Esophagus muscularis mucosa (tissue), 4 donors: ENCODE measurements around the gene RAD51B.

Experiments
- EP300 ChIP-seq: sonication (generic); formaldehyde crosslinking; IDR thresholded peaks from one replicate; pipeline ENCODE4 v1.6.1; 2017; ENCODE audit warnings: antibody characterized with exemption
- POLR2A ChIP-seq: fragments of 450-650 bp; IDR thresholded peaks from one replicate; pipeline ENCODE4 v1.6.1; 2017; ENCODE audit warnings: antibody characterized with exemption, moderate library complexity, mild to moderate bottlenecking, low read depth
- POLR2AphosphoS5 ChIP-seq, 2 donors: sonication (generic); formaldehyde crosslinking; IDR thresholded peaks; one replicate each; pipeline ENCODE4 v1.6.1; 2017; ENCODE audit warnings: antibody characterized with exemption in 2 of 2
- TF ChIP-seq, protein P1 (sequence below), 3 experiments: fragments of 200-600 bp in 2 of 3; fragments of 450-650 bp in 1 of 3; sonication (generic) in 2 of 3; IDR thresholded peaks; one replicate each; pipeline ENCODE4 v1.5.1; 2017 to 2019; ENCODE audit warnings: antibody characterized with exemption in 3 of 3, mild to moderate bottlenecking in 2 of 3, moderate library complexity in 1 of 3

DNA sequence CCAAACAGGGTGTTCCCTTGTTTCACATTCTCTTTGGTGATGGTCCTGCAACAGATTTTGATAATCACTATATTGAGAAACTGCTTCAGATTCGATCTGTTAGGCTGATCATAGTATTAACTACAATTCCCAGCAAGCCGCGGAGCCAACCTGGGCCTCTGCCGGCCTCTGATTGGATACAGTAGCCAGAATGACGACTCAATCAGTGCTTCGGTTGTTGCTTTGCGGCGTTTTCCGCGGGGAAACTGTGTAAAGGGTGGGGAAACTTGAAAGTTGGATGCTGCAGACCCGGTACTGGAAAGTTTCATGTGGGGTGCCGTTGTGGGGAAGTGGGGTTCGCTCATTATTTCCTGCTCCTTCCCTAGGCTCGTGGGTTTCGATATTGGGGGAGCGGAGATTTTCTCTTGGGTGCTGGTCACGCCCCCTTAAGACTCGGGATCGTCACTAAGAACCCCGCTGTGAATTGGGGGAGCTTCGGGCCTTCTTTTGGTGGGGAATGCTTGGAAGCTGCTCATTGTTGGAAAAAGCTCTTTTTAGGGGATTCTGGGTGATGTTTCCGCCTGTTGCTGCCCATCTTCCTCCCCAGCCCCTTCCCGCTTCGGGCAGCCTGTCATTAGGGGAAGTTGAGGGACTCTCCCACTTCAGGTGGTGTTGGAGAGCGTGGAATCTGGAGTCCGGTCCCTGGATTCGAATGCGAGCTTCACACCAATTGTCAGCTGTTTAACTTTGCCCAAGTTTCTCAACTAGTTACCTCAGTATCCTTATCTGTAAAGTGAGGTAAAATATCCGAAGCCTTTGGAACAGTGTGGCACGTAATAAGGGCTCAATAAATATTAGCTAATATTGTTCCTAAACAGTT lies at the start of gene RAD51B:
- TF ChIP-seq POLR2A (no peak), POLR2AphosphoS5 (IDR thresholded peaks at IDR 0.05) (peak; percentile 53 to 73), EP300 (no peak)
- TF ChIP-seq, protein P1, sequence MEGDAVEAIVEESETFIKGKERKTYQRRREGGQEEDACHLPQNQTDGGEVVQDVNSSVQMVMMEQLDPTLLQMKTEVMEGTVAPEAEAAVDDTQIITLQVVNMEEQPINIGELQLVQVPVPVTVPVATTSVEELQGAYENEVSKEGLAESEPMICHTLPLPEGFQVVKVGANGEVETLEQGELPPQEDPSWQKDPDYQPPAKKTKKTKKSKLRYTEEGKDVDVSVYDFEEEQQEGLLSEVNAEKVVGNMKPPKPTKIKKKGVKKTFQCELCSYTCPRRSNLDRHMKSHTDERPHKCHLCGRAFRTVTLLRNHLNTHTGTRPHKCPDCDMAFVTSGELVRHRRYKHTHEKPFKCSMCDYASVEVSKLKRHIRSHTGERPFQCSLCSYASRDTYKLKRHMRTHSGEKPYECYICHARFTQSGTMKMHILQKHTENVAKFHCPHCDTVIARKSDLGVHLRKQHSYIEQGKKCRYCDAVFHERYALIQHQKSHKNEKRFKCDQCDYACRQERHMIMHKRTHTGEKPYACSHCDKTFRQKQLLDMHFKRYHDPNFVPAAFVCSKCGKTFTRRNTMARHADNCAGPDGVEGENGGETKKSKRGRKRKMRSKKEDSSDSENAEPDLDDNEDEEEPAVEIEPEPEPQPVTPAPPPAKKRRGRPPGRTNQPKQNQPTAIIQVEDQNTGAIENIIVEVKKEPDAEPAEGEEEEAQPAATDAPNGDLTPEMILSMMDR (IDR thresholded peaks at IDR 0.05), result no peak
